H1 (cell line): ENCODE measurements around the gene GRIK4. TPM values are rescaled to one million over a fixed set of nuclear protein-coding genes. Genes with fewer than 3 reads are reported as not detected.

Experiments used
- CTCF ChIA-PET: fragments of 300-600 bp; sonication (Branson Sonifier 250); formaldehyde crosslinking; loops from one replicate; lab custom pipeline; 2021; ENCODE audit not compliant: partially characterized antibody; lab: Charles Lee
- POLR2A ChIA-PET: fragments of 300-600 bp; sonication (Branson Sonifier 250); formaldehyde crosslinking; loops from one replicate; lab custom pipeline; 2021; ENCODE audit warnings: inconsistent platforms; ENCODE audit not compliant: partially characterized antibody; lab: Charles Lee
- DNase-seq, 2 experiments: peaks; one replicate each; pipeline versions ENCODE4 v3.0.0 to v3.0.0-alpha.2; 2010 to 2022; ENCODE audit warnings: low spot score in 2 of 2, low read depth in 1 of 2, mixed read lengths in 1 of 2
- FAIRE-seq: peaks from 2 replicates; lab custom pipeline; 2011; peaks lifted over from hg19 to GRCh38; lab: Jason Lieb, UNC
- H2AFZ ChIP-seq: 2 replicates; pipeline ENCODE4 v1.8.1; 2012; ENCODE audit warnings: low read length, inconsistent platforms
- H2AK5ac ChIP-seq: 2 replicates; pipeline ENCODE4 v1.6.1; 2013; ENCODE audit warnings: low read depth, low read length
- H2BK120ac ChIP-seq: replicated peaks from 2 replicates; pipeline ENCODE3; 2013; ENCODE audit warnings: low read depth, low read length, inconsistent platforms
- H2BK12ac ChIP-seq: 2 replicates; pipeline ENCODE4 v1.6.1; 2013; ENCODE audit warnings: low read depth, low read length
- H2BK15ac ChIP-seq: 2 replicates; pipeline ENCODE4 v1.6.1; 2013; ENCODE audit warnings: low read length
- H2BK20ac ChIP-seq: 2 replicates; pipeline ENCODE4 v1.6.1; 2013; ENCODE audit warnings: low read length
- H2BK5ac ChIP-seq: 2 replicates; pipeline ENCODE4 v1.6.1; 2013; ENCODE audit warnings: low read depth, low read length
- H3K14ac ChIP-seq: 2 replicates; pipeline ENCODE4 v1.6.1; 2013; ENCODE audit warnings: inconsistent platforms; ENCODE audit not compliant: insufficient read length
- H3K18ac ChIP-seq: 2 replicates; pipeline ENCODE4 v1.6.1; 2013; ENCODE audit warnings: low read length; ENCODE audit errors: extremely low read depth
- H3K23ac ChIP-seq: 2 replicates; pipeline ENCODE4 v1.6.1; 2013; ENCODE audit warnings: inconsistent platforms; ENCODE audit not compliant: insufficient read length
- H3K23me2 ChIP-seq: 2 replicates; pipeline ENCODE4 v1.6.1; 2013; ENCODE audit warnings: low read depth, low read length
- H3K27ac ChIP-seq: 2 replicates; pipeline ENCODE4 v1.6.1; 2011; ENCODE audit warnings: low read depth, low read length, inconsistent platforms
- H3K27me3 ChIP-seq, 4 experiments: replicated peaks in 1 of 4; 1 replicate in 1 of 4; 2 replicates in 3 of 4; pipeline versions ENCODE4 v1.6.1 to v1.8.1; 2011 to 2013; ENCODE audit warnings: low read length in 3 of 4, mild to moderate bottlenecking in 3 of 4, inconsistent platforms in 2 of 4, mixed read lengths in 2 of 4, moderate library complexity in 1 of 4; ENCODE audit not compliant: control insufficient read depth in 3 of 4, insufficient read depth in 3 of 4; ENCODE audit errors: extremely low read depth in 1 of 4
- H3K36me3 ChIP-seq, 4 experiments: 2 replicates each; pipeline versions ENCODE4 v1.6.1 to v1.8.1; 2011 to 2013; ENCODE audit warnings: mild to moderate bottlenecking in 4 of 4, low read length in 3 of 4, moderate library complexity in 2 of 4, control low read depth in 1 of 4, inconsistent platforms in 1 of 4; ENCODE audit not compliant: insufficient read depth in 4 of 4, control insufficient read depth in 2 of 4
- H3K4ac ChIP-seq: replicated peaks from 2 replicates; pipeline ENCODE3; 2013; ENCODE audit warnings: low read length, low read depth, mixed read lengths, inconsistent platforms; ENCODE audit not compliant: insufficient read length
- H3K4me1 ChIP-seq, 4 experiments: replicated peaks in 1 of 4; 1 replicate in 1 of 4; 2 replicates in 3 of 4; pipeline versions ENCODE4 v1.6.1 to v1.8.1; 2011 to 2013; ENCODE audit warnings: low read length in 3 of 4, inconsistent platforms in 2 of 4, mixed read lengths in 1 of 4; ENCODE audit not compliant: insufficient read depth in 4 of 4, control insufficient read depth in 3 of 4
- H3K4me2 ChIP-seq, 2 experiments: 2 replicates each; pipeline versions ENCODE4 v1.6.1 to v1.8.1; 2011 to 2013; ENCODE audit warnings: low read depth in 2 of 2, low read length in 2 of 2, control low read depth in 1 of 2, inconsistent platforms in 1 of 2, mild to moderate bottlenecking in 1 of 2; ENCODE audit not compliant: insufficient read depth in 1 of 2
- H3K4me3 ChIP-seq, 4 experiments: fragments of 200-600, 300-600 bp in 1 of 4; sonication (generic), shearing (Covaris generic), sonication (Bioruptor Twin) in 1 of 4; 2 replicates each; pipeline versions ENCODE4 v1.5.1 to v1.8.1; 2011 to 2016; ENCODE audit warnings: low read length in 4 of 4, low read depth in 3 of 4, control low read depth in 2 of 4, inconsistent platforms in 2 of 4, mild to moderate bottlenecking in 2 of 4, mixed read lengths in 1 of 4, moderate library complexity in 1 of 4; ENCODE audit not compliant: insufficient read depth in 2 of 4; ENCODE audit errors: extremely low read depth in 1 of 4
- H3K56ac ChIP-seq: replicated peaks from 2 replicates; pipeline ENCODE3; 2013; ENCODE audit warnings: low read depth, mild to moderate bottlenecking, mixed read lengths, low read length, inconsistent platforms; ENCODE audit not compliant: insufficient read length
- H3K79me1 ChIP-seq: 2 replicates; pipeline ENCODE4 v1.6.1; 2013; ENCODE audit warnings: low read depth, low read length, control low read depth
- H3K79me2 ChIP-seq, 2 experiments: 2 replicates each; pipeline versions ENCODE4 v1.6.1 to v1.8.1; 2012 to 2013; ENCODE audit warnings: low read length in 2 of 2, mild to moderate bottlenecking in 2 of 2, inconsistent platforms in 1 of 2; ENCODE audit not compliant: insufficient read depth in 2 of 2, control insufficient read depth in 1 of 2
- H3K9ac ChIP-seq, 4 experiments: replicated peaks in 1 of 4; 1 replicate in 1 of 4; 2 replicates in 3 of 4; pipeline versions ENCODE4 v1.6.1 to v1.8.1; 2011 to 2013; ENCODE audit warnings: low read depth in 3 of 4, low read length in 3 of 4, control low read depth in 2 of 4, mild to moderate bottlenecking in 2 of 4, moderate library complexity in 2 of 4, inconsistent platforms in 1 of 4; ENCODE audit errors: extremely low read depth in 1 of 4
- H3K9me3 ChIP-seq, 2 experiments: 2 replicates each; pipeline versions ENCODE4 v1.6.1 to v1.8.1; 2012 to 2013; ENCODE audit warnings: mild to moderate bottlenecking in 2 of 2, moderate library complexity in 2 of 2, control low read depth in 1 of 2, inconsistent platforms in 1 of 2, low read depth in 1 of 2, low read length in 1 of 2, mixed read lengths in 1 of 2; ENCODE audit not compliant: insufficient read depth in 2 of 2
- H4K20me1 ChIP-seq, 2 experiments: replicated peaks in 1 of 2; 2 replicates each; pipeline versions ENCODE3 to v1.8.1; 2011 to 2013; ENCODE audit warnings: inconsistent platforms in 2 of 2, low read length in 2 of 2, mild to moderate bottlenecking in 1 of 2; ENCODE audit not compliant: insufficient read depth in 2 of 2, control insufficient read depth in 1 of 2
- H4K5ac ChIP-seq: 2 replicates; pipeline ENCODE4 v1.6.1; 2013; ENCODE audit warnings: low read length, low read depth, mixed read lengths, inconsistent platforms; ENCODE audit not compliant: insufficient read length
- H4K8ac ChIP-seq: 2 replicates; pipeline ENCODE4 v1.8.0; 2013; ENCODE audit warnings: mild to moderate bottlenecking, moderate library complexity, low read length, inconsistent platforms; ENCODE audit not compliant: insufficient read depth; ENCODE audit errors: extremely low read depth
- H4K91ac ChIP-seq: replicated peaks from 2 replicates; pipeline ENCODE3; 2013; ENCODE audit warnings: low read length, mixed read lengths, inconsistent platforms; ENCODE audit not compliant: insufficient read length
- ASH2L ChIP-seq: fragments of 200-600, 300-600 bp; sonication (generic); IDR thresholded peaks from one replicate; pipeline ENCODE4 v1.7.1; 2017; ENCODE audit warnings: low read length
- EZH2 ChIP-seq: fragments of 200-600 bp; sonication (generic); IDR thresholded peaks from 2 replicates; pipeline ENCODE4 v1.7.1; 2012; ENCODE audit warnings: low read depth, mild to moderate bottlenecking, moderate library complexity, low read length, inconsistent platforms; ENCODE audit not compliant: severe bottlenecking
- FOSL1 ChIP-seq: IDR thresholded peaks from 2 replicates; pipeline ENCODE4 v1.6.1; 2011; ENCODE audit warnings: mild to moderate bottlenecking, low read depth, low read length, moderate library complexity; ENCODE audit not compliant: insufficient read depth
- NRF1 ChIP-seq: IDR thresholded peaks from 2 replicates; pipeline ENCODE4 v1.6.1; 2011; ENCODE audit warnings: mild to moderate bottlenecking, low read depth, low read length, improper control_type of control experiment
- RBBP5 ChIP-seq: IDR thresholded peaks from 2 replicates; pipeline ENCODE4 v1.7.1; 2012; ENCODE audit warnings: low read depth, mild to moderate bottlenecking, inconsistent platforms, low read length, moderate library complexity, borderline replicate concordance
- SP1 ChIP-seq: IDR thresholded peaks from 2 replicates; pipeline ENCODE4 v1.6.1; 2011; ENCODE audit warnings: low read depth, low read length
- SUZ12 ChIP-seq: fragments of 200-600 bp; sonication (generic); IDR thresholded peaks from 2 replicates; pipeline ENCODE4 v1.6.1; 2012; ENCODE audit warnings: mild to moderate bottlenecking, inconsistent platforms, low read length, moderate library complexity, mixed read lengths
- TEAD4 ChIP-seq: IDR thresholded peaks from 2 replicates; pipeline ENCODE4 v1.6.1; 2012; ENCODE audit warnings: low read depth, low read length, inconsistent platforms, mixed read lengths
- WGBS, 2 experiments: shearing (Covaris generic) in 1 of 2; methylation state at CpG; one replicate each; pipeline versions ENCODE4 v1.1.6 to v1.1.7; 2013 to 2015; ENCODE audit warnings: low lambda C conversion rate in 2 of 2, mixed read lengths in 2 of 2, inconsistent platforms in 1 of 2, low coverage in 1 of 2, missing lambda C conversion rate in 1 of 2; ENCODE audit not compliant: insufficient replicate concordance in 2 of 2, insufficient coverage in 1 of 2, insufficient read length in 1 of 2; ENCODE audit errors: extremely low coverage in 1 of 2, missing lambda C conversion rate in 1 of 2; 5-methylcytosine and 5-hydroxymethylcytosine counted together
- polyA plus RNA-seq, 7 experiments: library from polyadenylated mRNA; depleted of rRNA in 3 of 7; stranded (reverse) in 5 of 7; unstranded in 2 of 7; fragments of >200 nt in 5 of 7; fragments of 200-250 nt in 2 of 7; gene quantifications; 1 replicate in 5 of 7; 2 replicates in 1 of 7; 4 replicates in 1 of 7; pipeline versions ENCODE4 v1.2.1 to v1.2.3, GENCODE V29; 2011 to 2013; ENCODE audit warnings: missing spikeins in 2 of 7, mixed read lengths in 2 of 7
- total RNA-seq: library from RNA; stranded (reverse); fragmentation: NEBNext Ultra II Directional; extraction: Animal tissue kit (Norgen Biotek cat#: 25700); gene quantifications from 2 replicates; pipeline ENCODE4 v1.2.1, GENCODE V29; 2021

The GRIK4 gene
- total and polyA plus RNA-seq, 2 of the 8 experiments (the other 6 are each of a cell fraction or from before 2014, with no cell fraction given), result 1.2 to 2.9 TPM

DNA sequence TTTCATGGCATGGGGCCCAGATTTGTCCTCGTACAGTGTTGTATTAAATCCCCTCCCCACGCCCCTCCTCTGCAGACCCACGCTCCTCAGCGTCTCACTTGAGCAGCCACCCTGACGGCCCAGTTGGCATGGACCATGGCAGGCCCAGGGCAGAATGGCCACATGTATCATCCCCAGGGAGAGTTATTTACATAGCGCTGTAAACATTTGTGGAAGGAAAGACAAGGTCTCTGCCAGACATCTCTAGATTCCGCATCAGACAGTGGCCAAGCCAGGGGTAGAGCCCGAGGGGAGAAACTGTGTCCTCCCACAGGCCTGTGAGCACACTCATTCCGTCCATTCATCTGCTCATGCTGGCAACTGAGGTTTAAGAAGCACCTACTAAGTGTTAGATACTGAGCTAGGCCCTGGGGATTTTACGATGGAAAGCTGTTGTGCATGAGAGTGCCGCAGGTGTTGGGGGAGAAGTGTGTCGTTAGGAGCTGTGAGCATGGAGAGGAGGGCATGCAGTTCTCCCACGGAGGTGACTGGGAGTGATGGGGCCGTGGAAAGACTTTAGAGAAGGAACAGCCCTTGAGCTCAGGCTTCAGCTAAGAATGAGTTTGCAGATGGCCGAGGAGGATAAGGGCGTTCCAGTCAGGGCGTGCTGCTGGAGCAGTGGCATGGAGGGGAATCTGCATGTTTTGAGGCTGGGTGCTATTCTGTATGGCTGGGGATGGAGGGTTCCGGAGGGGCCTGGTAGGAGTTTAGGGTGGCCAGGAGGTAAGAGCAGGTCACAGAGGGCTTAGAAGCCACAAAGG lies 94.9 kb downstream of the GRIK4 start:
- Histone ChIP-seq H4K20me1 (no peaks in the 10 kb centered on the region), H2BK20ac (no peak overlapping the region), H3K27ac (no peak overlapping the region), H2AK5ac (no peak overlapping the region; the same call in 1 of the 2 replicates), H3K9ac (no peak overlapping the region), H3K27me3 (peaks cover 0 to 2% (median 0%) of the 10 kb centered on the region in 4 experiments; a peak in 1 of 7 replicates), H4K5ac (no peak overlapping the region), H3K9me3 (no peaks in the 10 kb centered on the region), H3K18ac (no peak overlapping the region; the same call in 1 of the 2 replicates), H3K79me2 (no peaks in the 10 kb centered on the region), H3K4me3 (no peak overlapping the region), H3K23me2 (no peaks in the 10 kb centered on the region), H2AFZ (no peak overlapping the region), H2BK120ac (no peak overlapping the region), H3K36me3 (no peaks in the 10 kb centered on the region), H4K8ac (no peak overlapping the region), H4K91ac (no peak overlapping the region), H3K4me1 (peaks cover 0 to 14% (median 7%) of the 10 kb centered on the region in 4 experiments; a peak in 5 of 7 replicates), H3K56ac (peak overlapping the region; percentile 6), H3K4ac (no peak overlapping the region), H2BK12ac (0 out of 2 replicates have a peak overlapping the region, but pooled peaks have one; percentile 39), H3K79me1 (no peaks in the 10 kb centered on the region; the same call in 1 of the 2 replicates), H3K4me2 (no peak overlapping the region), H2BK15ac (no peak overlapping the region), H2BK5ac (0 out of 2 replicates have a peak overlapping the region, but pooled peaks have one; percentile 9), H3K23ac (no peak overlapping the region), H3K14ac (no peak overlapping the region)
- 88% methylated on average over 18 of the region's 18 CpGs; no CpG with 5 or more reads in 1 of the 2 experiments for WGBS, 2 experiments
- DNase-seq, result no peak
- ChIA-PET CTCF (interaction anchor here (1.2 kb wide), 1 partner anchor 26 kb away, joined by 3 read pairs; no protein-coding TSS in a partner anchor), POLR2A (no interaction called here)
- FAIRE-seq, result no peak
- no peak for TF ChIP-seq NRF1
- no peak for TF ChIP-seq RBBP5
- TF ChIP-seq SP1, result no peak
- no peak for TF ChIP-seq ASH2L
- no peak for TF ChIP-seq SUZ12
- no peak for TF ChIP-seq TEAD4
- TF ChIP-seq FOSL1, result no peak
- no peak for TF ChIP-seq EZH2
